Stimulated activated CD4-positive, alpha-beta T cell treated with anti-CD3 and anti-CD28 coated beads, Interleukin-4, amount 100 ng/mL, for 48 hours (primary cell): ENCODE measurements around the gene SLC38A4.
A peak's percentile ranks its signal among the peaks of the same experiment; 100 is the strongest.
"Not testable (repeated sequence)": the region's sequence is repeated elsewhere in the genome, so short reads cannot be mapped to it uniquely, and the experiment has no call there.

Experiments used
- DNase-seq, 2 donors: peaks; one replicate each; pipeline ENCODE4 v3.0.0-alpha.2; 2020; ENCODE audit warnings: low read depth in 2 of 2

The SLC38A4 gene

GRCh38 chr12:46778415-46778814 is 47.4 kb downstream of the SLC38A4 start:
- no peak for DNase-seq

GRCh38 chr12:46777587-46777986 is 48.2 kb downstream of the SLC38A4 start:
- DNase-seq, result no peak

GRCh38 chr12:46775796-46776195 is 50.0 kb downstream of the SLC38A4 start:
- no peak for DNase-seq

GRCh38 chr12:46774322-46774633 is 51.5 kb downstream of the SLC38A4 start:
- no peak for DNase-seq

- DNase-seq, result no peak
These were observed 52.0 kb downstream of the SLC38A4 start for GRCh38 chr12:46773586-46774321.

GRCh38 chr12:46771268-46771827 is 54.4 kb downstream of the SLC38A4 start:
- no peak for DNase-seq

- DNase-seq, result no peak
These were observed 55.2 kb downstream of the SLC38A4 start for GRCh38 chr12:46770501-46771183.

- DNase-seq, result no peak
These were observed 61.8 kb downstream of the SLC38A4 start for GRCh38 chr12:46764005-46764404.

GRCh38 chr12:46763230-46763629 is 62.6 kb downstream of the SLC38A4 start:
- DNase-seq, result peak in 1 of 2 donors; percentile 0

- DNase-seq, result no peak
These were observed 71.2 kb downstream of the SLC38A4 start for GRCh38 chr12:46754550-46754949.

- DNase-seq, result no peak
These were observed 73.4 kb downstream of the SLC38A4 start for GRCh38 chr12:46752396-46752795.

GRCh38 chr12:46751173-46751572 is 74.6 kb downstream of the SLC38A4 start:
- no peak for DNase-seq

GRCh38 chr12:46749322-46749721 is 76.5 kb downstream of the SLC38A4 start:
- DNase-seq, result no peak

GRCh38 chr12:46744283-46744682 is 81.5 kb downstream of the SLC38A4 start:
- DNase-seq, result no peak

GRCh38 chr12:46743456-46743855 is 82.3 kb downstream of the SLC38A4 start:
- DNase-seq, result no peak

- DNase-seq, result not testable (repeated sequence)
These were observed 83.5 kb downstream of the SLC38A4 start for GRCh38 chr12:46742271-46742670.

- no peak for DNase-seq
These were observed 100.5 kb downstream of the SLC38A4 start for GRCh38 chr12:46725332-46725731.

- no peak for DNase-seq
These were observed 102.0 kb downstream of the SLC38A4 start for GRCh38 chr12:46723629-46724419.

GRCh38 chr12:46722394-46723185 is 103.2 kb downstream of the SLC38A4 start:
- DNase-seq, result no peak

GRCh38 chr12:46718495-46718894 is 107.3 kb downstream of the SLC38A4 start:
- no peak for DNase-seq

GRCh38 chr12:46717868-46718267 is 107.9 kb downstream of the SLC38A4 start:
- no peak for DNase-seq

GRCh38 chr12:46717159-46717558 is 108.6 kb downstream of the SLC38A4 start:
- no peak for DNase-seq
